GM23338 (cell line): ENCODE data around the gene GPRC5B. TPM values are rescaled to one million over a fixed set of nuclear protein-coding genes. Genes with fewer than 3 reads are reported as not detected.

Experiments used
- ATAC-seq: fragments of 200-7000 bp; cut with Tn5 transposase; 3 replicates; pipeline ENCODE4 v1.9.1; 2020
- DNase-seq: peaks from one replicate; pipeline ENCODE4 v3.0.0-alpha.2; 2015; ENCODE audit warnings: low spot score
- H2AFZ ChIP-seq: fragments of 200-600 bp; sonication (generic); 2 replicates; pipeline ENCODE4 v1.8.0; 2016; ENCODE audit warnings: antibody characterized with exemption, mild to moderate bottlenecking, moderate library complexity
- H3F3A ChIP-seq: fragments of 200-600 bp; sonication (generic); replicated peaks from 2 replicates; pipeline ENCODE4 v1.8.0; 2017; ENCODE audit warnings: antibody characterized with exemption, mixed run types, low read depth
- H3K27ac ChIP-seq: fragments of 200-600 bp; sonication (generic); 2 replicates; pipeline ENCODE4 v1.6.1; 2016; ENCODE audit warnings: low read depth
- H3K27me3 ChIP-seq: fragments of 200-600 bp; sonication (generic); 2 replicates; pipeline ENCODE4 v1.8.0; 2016; ENCODE audit warnings: mild to moderate bottlenecking, mixed run types, moderate library complexity; ENCODE audit not compliant: insufficient read depth
- H3K36me3 ChIP-seq: fragments of 200-600 bp; sonication (generic); 2 replicates; pipeline ENCODE4 v1.8.0; 2016; ENCODE audit warnings: mild to moderate bottlenecking; ENCODE audit not compliant: insufficient read depth
- H3K4me1 ChIP-seq: fragments of 200-600 bp; sonication (generic); 2 replicates; pipeline ENCODE4 v1.8.0; 2016; ENCODE audit warnings: mild to moderate bottlenecking, moderate library complexity; ENCODE audit not compliant: insufficient read depth
- H3K4me2 ChIP-seq: fragments of 200-600 bp; sonication (generic); 2 replicates; pipeline ENCODE4 v1.7.1; 2017; ENCODE audit warnings: mixed run types
- H3K4me3 ChIP-seq: fragments of 200-600 bp; sonication (generic); 2 replicates; pipeline ENCODE4 v1.6.1; 2016; ENCODE audit warnings: mixed run types
- H3K79me2 ChIP-seq: fragments of 200-600 bp; sonication (generic); replicated peaks from 2 replicates; pipeline ENCODE4 v1.8.0; 2017; ENCODE audit warnings: mild to moderate bottlenecking; ENCODE audit not compliant: insufficient read depth
- H3K9me2 ChIP-seq: fragments of 200-600 bp; sonication (generic); 2 replicates; pipeline ENCODE4 v1.8.0; 2017; ENCODE audit not compliant: insufficient read depth
- H4K20me1 ChIP-seq: fragments of 200-600 bp; sonication (generic); replicated peaks from 2 replicates; pipeline ENCODE4 v1.8.0; 2017; ENCODE audit warnings: mild to moderate bottlenecking; ENCODE audit not compliant: insufficient read depth
- H3K27ac Mint-ChIP-seq: 2 replicates; pipeline ENCODE4 v1.8.0; 2020; ENCODE audit warnings: inconsistent platforms, mild to moderate bottlenecking, moderate library complexity, mixed read lengths
- H3K27me3 Mint-ChIP-seq: 3 replicates; pipeline ENCODE4 v1.8.0; 2022; ENCODE audit warnings: low read depth, mild to moderate bottlenecking, moderate library complexity, mixed read lengths, inconsistent platforms; ENCODE audit not compliant: insufficient read depth, poor library complexity
- H3K36me3 Mint-ChIP-seq: 3 replicates; pipeline ENCODE4 v1.8.0; 2021; ENCODE audit warnings: low read depth, mild to moderate bottlenecking, inconsistent platforms, moderate library complexity, mixed read lengths
- H3K4me1 Mint-ChIP-seq: 3 replicates; pipeline ENCODE4 v1.8.0; 2020; ENCODE audit warnings: mild to moderate bottlenecking, inconsistent platforms, mixed read lengths
- H3K4me3 Mint-ChIP-seq: 3 replicates; pipeline ENCODE4 v1.8.0; 2021; ENCODE audit warnings: moderate library complexity, mild to moderate bottlenecking, inconsistent platforms, mixed read lengths
- H3K9me3 Mint-ChIP-seq: 3 replicates; pipeline ENCODE4 v1.8.0; 2020; ENCODE audit warnings: moderate library complexity, mild to moderate bottlenecking, inconsistent platforms, mixed read lengths
- CREB1 ChIP-seq: fragments of 250-450 bp; sonication (Bioruptor Pico); IDR thresholded peaks from 2 replicates; pipeline ENCODE4 v1.5.0; 2020; ENCODE audit warnings: low read depth, mild to moderate bottlenecking, moderate library complexity
- EZH2 ChIP-seq: fragments of 200-600 bp; sonication (generic); IDR thresholded peaks from one replicate; pipeline ENCODE4 v1.8.0; 2017; ENCODE audit warnings: antibody characterized with exemption, mild to moderate bottlenecking, low read depth; ENCODE audit not compliant: unreplicated experiment
- NANOG ChIP-seq: IDR thresholded peaks from 2 replicates; pipeline ENCODE4 v1.6.1; 2016; ENCODE audit warnings: antibody characterized with exemption, borderline replicate concordance
- POLR2AphosphoS5 ChIP-seq: IDR thresholded peaks from 2 replicates; pipeline ENCODE4 v1.6.1; 2016; ENCODE audit warnings: antibody characterized with exemption, low read depth
- STAT1 ChIP-seq: IDR thresholded peaks from one replicate; pipeline ENCODE4 v1.6.1; 2016; ENCODE audit warnings: antibody characterized with exemption; ENCODE audit not compliant: unreplicated experiment
- ZNF114 ChIP-seq: fragments of 250-450 bp; sonication (Bioruptor Pico); IDR thresholded peaks from 2 replicates; pipeline ENCODE4 v1.5.0; 2020; ENCODE audit warnings: mild to moderate bottlenecking, moderate library complexity
- ZNF331 ChIP-seq: fragments of 250-450 bp; sonication (Bioruptor Pico); IDR thresholded peaks from 2 replicates; pipeline ENCODE4 v1.5.0; 2020; ENCODE audit warnings: low read depth, mild to moderate bottlenecking, moderate library complexity
- ZNF462 ChIP-seq: fragments of 250-450 bp; sonication (Bioruptor Pico); IDR thresholded peaks from 2 replicates; pipeline ENCODE4 v1.5.0; 2020; ENCODE audit warnings: mild to moderate bottlenecking, moderate library complexity
- polyA plus RNA-seq: library from polyadenylated mRNA; unstranded; fragments of >200 nt; fragmentation: Nextera tagmentation; extraction: Ambion mirVana; gene quantifications from 2 replicates; pipeline ENCODE4 v1.2.1, GENCODE V29; 2016
- total RNA-seq: library from RNA; depleted of rRNA; stranded (reverse); fragments of >200 nt; shearing (Covaris generic); gene quantifications from 2 replicates; pipeline ENCODE4 v1.2.3, GENCODE V29; 2014
- TF ChIP-seq, protein P1 (sequence below), 2 experiments: fragments of 200-600 bp in 1 of 2; sonication (generic) in 1 of 2; conservative IDR thresholded peaks; 2 replicates each; pipeline versions ENCODE4 v1.5.1 to v1.6.1; 2016 to 2017; ENCODE audit warnings: antibody characterized with exemption in 2 of 2, low read depth in 2 of 2, mild to moderate bottlenecking in 2 of 2, moderate library complexity in 1 of 2

The GPRC5B gene
- total and polyA plus RNA-seq, 2 experiments from 2014 or later: 70.9 to 82.5 TPM

DNA sequence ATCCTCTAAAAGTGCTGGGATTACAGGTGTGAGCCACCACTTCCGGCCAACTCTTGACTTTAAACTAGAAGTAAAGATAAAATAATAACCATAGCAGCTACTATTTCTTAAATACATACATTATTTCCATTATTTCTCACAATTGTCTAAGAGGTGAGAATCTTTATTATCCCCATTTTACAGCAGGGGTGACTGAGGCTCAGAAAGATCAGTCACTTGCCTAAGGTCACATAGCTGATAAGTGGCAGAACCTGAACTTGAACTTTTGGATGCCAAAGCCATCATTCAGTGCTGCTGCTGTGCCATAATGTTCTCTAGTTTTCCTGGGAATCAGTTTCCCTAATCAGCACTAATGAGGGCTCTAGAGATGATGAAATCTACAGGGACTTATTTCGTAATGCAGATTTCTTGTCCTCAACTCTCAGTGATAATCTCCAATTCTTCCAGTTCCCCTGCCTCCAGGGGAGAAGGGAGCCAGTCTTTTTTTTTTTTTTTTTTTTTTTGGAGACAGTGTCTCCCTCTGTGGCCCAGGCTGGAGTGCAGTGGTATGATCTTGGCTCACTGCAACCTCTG, 25.2 kb upstream of the GPRC5B start:
- Histone ChIP-seq H3K4me2 (no peak overlapping the region), H4K20me1 (no peaks in the 10 kb centered on the region), H3K79me2 (no peaks in the 10 kb centered on the region), H3F3A (no peaks in the 10 kb centered on the region), H3K27ac (no peak overlapping the region), H2AFZ (no peak overlapping the region; the same call in 1 of the 2 replicates), H3K36me3 (no peaks in the 10 kb centered on the region), H3K4me1 (peaks cover 5% of the 10 kb centered on the region; the same call in 1 of the 2 replicates), H3K27me3 (no peaks in the 10 kb centered on the region), H3K4me3 (no peak overlapping the region), H3K9me2 (no peaks in the 10 kb centered on the region)
- Mint-ChIP-seq H3K4me3 (no peak overlapping the region), H3K9me3 (peaks cover 7% of the 10 kb centered on the region; the same call in 2 of the 3 replicates), H3K36me3 (peaks cover 7% of the 10 kb centered on the region; the same call in 2 of the 3 replicates), H3K27ac (no peak overlapping the region), H3K27me3 (peaks cover 14% of the 10 kb centered on the region), H3K4me1 (peaks cover 8% of the 10 kb centered on the region)
- DNase-seq: no peak
- no peak for ATAC-seq
- TF ChIP-seq, protein P1, sequence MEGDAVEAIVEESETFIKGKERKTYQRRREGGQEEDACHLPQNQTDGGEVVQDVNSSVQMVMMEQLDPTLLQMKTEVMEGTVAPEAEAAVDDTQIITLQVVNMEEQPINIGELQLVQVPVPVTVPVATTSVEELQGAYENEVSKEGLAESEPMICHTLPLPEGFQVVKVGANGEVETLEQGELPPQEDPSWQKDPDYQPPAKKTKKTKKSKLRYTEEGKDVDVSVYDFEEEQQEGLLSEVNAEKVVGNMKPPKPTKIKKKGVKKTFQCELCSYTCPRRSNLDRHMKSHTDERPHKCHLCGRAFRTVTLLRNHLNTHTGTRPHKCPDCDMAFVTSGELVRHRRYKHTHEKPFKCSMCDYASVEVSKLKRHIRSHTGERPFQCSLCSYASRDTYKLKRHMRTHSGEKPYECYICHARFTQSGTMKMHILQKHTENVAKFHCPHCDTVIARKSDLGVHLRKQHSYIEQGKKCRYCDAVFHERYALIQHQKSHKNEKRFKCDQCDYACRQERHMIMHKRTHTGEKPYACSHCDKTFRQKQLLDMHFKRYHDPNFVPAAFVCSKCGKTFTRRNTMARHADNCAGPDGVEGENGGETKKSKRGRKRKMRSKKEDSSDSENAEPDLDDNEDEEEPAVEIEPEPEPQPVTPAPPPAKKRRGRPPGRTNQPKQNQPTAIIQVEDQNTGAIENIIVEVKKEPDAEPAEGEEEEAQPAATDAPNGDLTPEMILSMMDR (conservative IDR thresholded peaks at IDR 0.05; ENCODE audit: low read depth in 2 of 2): no peak
- TF ChIP-seq CREB1 (CRISPR knock-in tag) (no peak), EZH2 (no peak), ZNF331 (no peak), ZNF114 (no peak)

GRCh38 chr16:19908921-19909320, 24.3 kb upstream of the GPRC5B start:
- Histone ChIP-seq H3K79me2 (no peaks in the 10 kb centered on the region), H3K4me1 (peaks cover 5% of the 10 kb centered on the region; the same call in 1 of the 2 replicates), H3K4me3 (no peak overlapping the region), H4K20me1 (no peaks in the 10 kb centered on the region), H2AFZ (no peak overlapping the region), H3K4me2 (no peak overlapping the region), H3K36me3 (no peaks in the 10 kb centered on the region), H3K27me3 (no peaks in the 10 kb centered on the region), H3F3A (no peaks in the 10 kb centered on the region), H3K9me2 (no peaks in the 10 kb centered on the region), H3K27ac (no peak overlapping the region)
- ATAC-seq (no peak), DNase-seq (no peak)
- Mint-ChIP-seq H3K4me3 (no peak overlapping the region), H3K9me3 (peaks cover 7% of the 10 kb centered on the region; the same call in 2 of the 3 replicates), H3K36me3 (peaks cover 7% of the 10 kb centered on the region; the same call in 2 of the 3 replicates), H3K27me3 (peaks cover 15% of the 10 kb centered on the region), H3K4me1 (peaks cover 8% of the 10 kb centered on the region), H3K27ac (no peak overlapping the region)
- TF ChIP-seq NANOG: no peak
- TF ChIP-seq STAT1: no peak
- TF ChIP-seq, protein P1 (conservative IDR thresholded peaks at IDR 0.05; ENCODE audit: low read depth in 2 of 2): no peak
- no peak for TF ChIP-seq POLR2AphosphoS5
- no peak for TF ChIP-seq ZNF114
- no peak for TF ChIP-seq CREB1 (CRISPR knock-in tag)
- no peak for TF ChIP-seq ZNF331
- no peak for TF ChIP-seq ZNF462 (CRISPR knock-in tag)
